ENCODE results near the gene IGFALS.

DNA sequence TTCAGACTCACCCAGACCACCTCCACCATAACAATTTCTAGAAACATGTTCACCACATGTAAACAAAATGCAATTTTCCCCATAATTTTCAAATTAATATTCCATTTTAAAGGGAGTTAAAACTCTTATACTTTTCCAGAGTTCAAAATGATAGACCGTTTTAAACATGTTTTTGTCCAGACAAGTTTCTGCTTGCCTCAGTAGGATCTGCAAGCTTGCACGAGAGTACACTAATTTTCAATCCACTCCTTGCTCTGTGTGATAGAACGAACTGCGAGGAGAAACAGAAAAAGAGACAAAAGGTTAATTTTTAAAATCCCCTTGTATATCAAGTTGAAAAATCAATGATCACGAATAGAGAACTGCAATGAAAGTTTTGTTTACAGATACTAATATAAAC lies 40.6 kb upstream of the IGFALS start:
- TF ChIP-seq RARB (CRISPR knock-in tag; IDR thresholded peaks at IDR 0.05) (no peak), ZNF565 (CRISPR knock-in tag; conservative IDR thresholded peaks at IDR 0.05; ENCODE audit: low read depth) (no peak), ZFP30 (CRISPR knock-in tag; IDR thresholded peaks at IDR 0.05) (no peak), SNAI2 (CRISPR knock-in tag; IDR thresholded peaks at IDR 0.05) (no peak), BACH2 (CRISPR knock-in tag; IDR thresholded peaks at IDR 0.05; ENCODE audit: borderline replicate concordance) (no peak)
- TF ChIP-seq, protein P1, sequence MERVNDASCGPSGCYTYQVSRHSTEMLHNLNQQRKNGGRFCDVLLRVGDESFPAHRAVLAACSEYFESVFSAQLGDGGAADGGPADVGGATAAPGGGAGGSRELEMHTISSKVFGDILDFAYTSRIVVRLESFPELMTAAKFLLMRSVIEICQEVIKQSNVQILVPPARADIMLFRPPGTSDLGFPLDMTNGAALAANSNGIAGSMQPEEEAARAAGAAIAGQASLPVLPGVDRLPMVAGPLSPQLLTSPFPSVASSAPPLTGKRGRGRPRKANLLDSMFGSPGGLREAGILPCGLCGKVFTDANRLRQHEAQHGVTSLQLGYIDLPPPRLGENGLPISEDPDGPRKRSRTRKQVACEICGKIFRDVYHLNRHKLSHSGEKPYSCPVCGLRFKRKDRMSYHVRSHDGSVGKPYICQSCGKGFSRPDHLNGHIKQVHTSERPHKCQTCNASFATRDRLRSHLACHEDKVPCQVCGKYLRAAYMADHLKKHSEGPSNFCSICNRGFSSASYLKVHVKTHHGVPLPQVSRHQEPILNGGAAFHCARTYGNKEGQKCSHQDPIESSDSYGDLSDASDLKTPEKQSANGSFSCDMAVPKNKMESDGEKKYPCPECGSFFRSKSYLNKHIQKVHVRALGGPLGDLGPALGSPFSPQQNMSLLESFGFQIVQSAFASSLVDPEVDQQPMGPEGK (CRISPR knock-in tag; IDR thresholded peaks at IDR 0.05; ENCODE audit: borderline replicate concordance) = no peak
- TF ChIP-seq, protein P2, sequence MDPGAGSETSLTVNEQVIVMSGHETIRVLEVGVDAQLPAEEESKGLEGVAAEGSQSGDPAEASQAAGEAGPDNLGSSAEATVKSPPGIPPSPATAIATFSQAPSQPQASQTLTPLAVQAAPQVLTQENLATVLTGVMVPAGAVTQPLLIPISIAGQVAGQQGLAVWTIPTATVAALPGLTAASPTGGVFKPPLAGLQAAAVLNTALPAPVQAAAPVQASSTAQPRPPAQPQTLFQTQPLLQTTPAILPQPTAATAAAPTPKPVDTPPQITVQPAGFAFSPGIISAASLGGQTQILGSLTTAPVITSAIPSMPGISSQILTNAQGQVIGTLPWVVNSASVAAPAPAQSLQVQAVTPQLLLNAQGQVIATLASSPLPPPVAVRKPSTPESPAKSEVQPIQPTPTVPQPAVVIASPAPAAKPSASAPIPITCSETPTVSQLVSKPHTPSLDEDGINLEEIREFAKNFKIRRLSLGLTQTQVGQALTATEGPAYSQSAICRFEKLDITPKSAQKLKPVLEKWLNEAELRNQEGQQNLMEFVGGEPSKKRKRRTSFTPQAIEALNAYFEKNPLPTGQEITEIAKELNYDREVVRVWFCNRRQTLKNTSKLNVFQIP (CRISPR knock-in tag; IDR thresholded peaks at IDR 0.05; ENCODE audit: borderline replicate concordance, low read depth) = no peak
